AG04450 (cell line): ENCODE results near the gene MVD. TPM values are rescaled to one million over a fixed set of nuclear protein-coding genes. Genes with fewer than 3 reads are reported as not detected.

ENCODE experiments used
- CTCF ChIA-PET: fragments of 300-600, 350-600 bp; formaldehyde crosslinking; extraction: SDS; loops from one replicate; lab custom pipeline; 2022; ENCODE audit warnings: antibody characterized with exemption, inconsistent platforms; lab: Charles Lee
- POLR2A ChIA-PET: fragments of 350-600 bp; formaldehyde crosslinking; extraction: SDS; loops from one replicate; lab custom pipeline; 2021; ENCODE audit warnings: antibody characterized with exemption, inconsistent platforms; lab: Yijun Ruan, JAX
- DNase-seq: peaks from one replicate; pipeline ENCODE4 v3.0.0-alpha.2; 2011; ENCODE audit warnings: low read depth, low spot score
- H3K27ac ChIP-seq: one replicate; pipeline ENCODE4 v1.5.1; 2012; ENCODE audit warnings: low read depth, low read length, control low read depth
- H3K27me3 ChIP-seq: one replicate; pipeline ENCODE4 v1.6.0; 2012; ENCODE audit warnings: low read length; ENCODE audit not compliant: control insufficient read depth, insufficient read depth
- H3K4me3 ChIP-seq: 2 replicates; pipeline ENCODE4 v1.5.1; 2011; ENCODE audit warnings: mild to moderate bottlenecking, low read depth, low read length, control low read depth
- H3K9me3 ChIP-seq: 2 replicates; pipeline ENCODE4 v1.5.1; 2012; ENCODE audit warnings: low read length; ENCODE audit not compliant: control insufficient read depth, insufficient read depth
- polyA plus RNA-seq: library from polyadenylated mRNA; depleted of rRNA; stranded (reverse); fragments of >200 nt; gene quantifications from 2 replicates; pipeline ENCODE4 v1.2.3, GENCODE V29; 2011
- TF ChIP-seq, protein P1 (sequence below): IDR thresholded peaks from 2 replicates; pipeline ENCODE4 v1.5.1; 2011; ENCODE audit warnings: low read depth, low read length, control low read depth, inconsistent platforms

Gene MVD
- polyA plus RNA-seq, 1 experiment = 9.1 TPM

DNA sequence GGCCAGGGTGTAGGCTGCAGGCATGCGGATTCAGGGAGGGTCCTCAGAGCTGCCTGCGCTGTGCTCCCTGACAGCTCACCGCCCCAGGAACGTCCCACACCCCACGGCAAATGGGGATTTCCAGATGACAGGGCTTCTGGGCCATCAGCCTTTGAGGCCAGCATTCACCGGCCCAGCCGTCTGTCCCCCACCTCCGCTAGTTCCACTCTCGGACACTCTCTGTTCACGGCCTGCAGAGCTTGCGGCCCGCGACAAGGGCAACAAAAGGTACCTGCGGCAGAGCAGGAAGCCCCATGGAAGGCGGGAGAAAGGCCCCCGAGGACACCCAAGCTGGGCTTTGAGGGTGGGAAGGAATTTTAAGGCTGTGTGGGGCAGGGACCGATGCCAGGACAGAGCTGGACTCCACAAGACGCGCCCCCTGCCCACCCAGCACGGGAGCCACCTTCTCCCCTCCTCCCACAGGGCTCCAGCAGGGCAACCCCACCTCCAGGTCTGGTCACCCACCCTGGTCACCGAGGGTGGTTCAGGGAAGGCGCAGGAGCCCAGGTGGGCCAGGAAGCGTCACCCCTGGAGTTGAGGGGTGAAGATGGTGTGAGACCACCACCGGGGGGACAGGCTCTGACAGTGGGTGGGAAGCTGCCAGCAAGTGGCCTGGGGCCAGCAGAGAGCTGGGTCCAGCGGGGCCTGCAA, 6.5 kb downstream of the MVD start:
- no peak overlapping the region for H3K4me3 ChIP-seq
- TF ChIP-seq, protein P1, sequence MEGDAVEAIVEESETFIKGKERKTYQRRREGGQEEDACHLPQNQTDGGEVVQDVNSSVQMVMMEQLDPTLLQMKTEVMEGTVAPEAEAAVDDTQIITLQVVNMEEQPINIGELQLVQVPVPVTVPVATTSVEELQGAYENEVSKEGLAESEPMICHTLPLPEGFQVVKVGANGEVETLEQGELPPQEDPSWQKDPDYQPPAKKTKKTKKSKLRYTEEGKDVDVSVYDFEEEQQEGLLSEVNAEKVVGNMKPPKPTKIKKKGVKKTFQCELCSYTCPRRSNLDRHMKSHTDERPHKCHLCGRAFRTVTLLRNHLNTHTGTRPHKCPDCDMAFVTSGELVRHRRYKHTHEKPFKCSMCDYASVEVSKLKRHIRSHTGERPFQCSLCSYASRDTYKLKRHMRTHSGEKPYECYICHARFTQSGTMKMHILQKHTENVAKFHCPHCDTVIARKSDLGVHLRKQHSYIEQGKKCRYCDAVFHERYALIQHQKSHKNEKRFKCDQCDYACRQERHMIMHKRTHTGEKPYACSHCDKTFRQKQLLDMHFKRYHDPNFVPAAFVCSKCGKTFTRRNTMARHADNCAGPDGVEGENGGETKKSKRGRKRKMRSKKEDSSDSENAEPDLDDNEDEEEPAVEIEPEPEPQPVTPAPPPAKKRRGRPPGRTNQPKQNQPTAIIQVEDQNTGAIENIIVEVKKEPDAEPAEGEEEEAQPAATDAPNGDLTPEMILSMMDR = no peak
- H3K27ac ChIP-seq = no peak overlapping the region
- no peaks in the 10 kb centered on the region for H3K27me3 ChIP-seq
- no peaks in the 10 kb centered on the region; the same call in 1 of the 2 replicates for H3K9me3 ChIP-seq
- DNase-seq = no peak
- CTCF ChIA-PET = no interaction called here
- POLR2A ChIA-PET = no interaction called here

DNA sequence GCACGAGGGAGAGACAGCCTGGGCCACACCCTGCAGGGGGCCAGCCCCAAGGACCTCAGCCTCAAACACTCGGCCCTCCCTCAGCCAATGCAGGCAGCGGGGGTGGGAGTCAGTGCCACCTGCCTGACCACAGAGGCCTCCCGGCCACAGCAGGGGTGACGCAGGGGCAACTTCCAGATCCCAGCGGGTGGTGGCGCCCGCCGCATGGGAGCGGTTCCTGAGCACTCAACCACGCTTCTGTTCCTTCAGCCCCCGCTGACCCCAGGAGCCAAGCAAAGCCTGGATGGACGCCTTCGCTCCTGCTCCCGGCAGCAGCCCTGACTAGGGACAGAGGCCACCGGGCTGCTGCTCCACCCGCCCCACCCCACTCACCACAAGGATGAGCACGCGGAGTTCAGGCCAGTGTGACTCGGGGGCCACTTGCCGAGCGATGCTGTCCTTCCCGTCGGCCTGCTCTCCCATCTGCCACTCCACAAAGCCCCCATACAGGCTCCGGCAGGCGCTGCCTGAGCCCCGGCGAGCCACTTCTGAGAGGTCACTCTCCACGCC, 7.1 kb downstream of the MVD start:
- CTCF ChIA-PET = no interaction called here
- TF ChIP-seq, protein P1 = no peak
- Histone ChIP-seq H3K4me3 (no peak overlapping the region), H3K27me3 (no peaks in the 10 kb centered on the region), H3K9me3 (no peaks in the 10 kb centered on the region; the same call in 1 of the 2 replicates), H3K27ac (no peak overlapping the region)
- no peak for DNase-seq
- POLR2A ChIA-PET = no interaction called here

DNA sequence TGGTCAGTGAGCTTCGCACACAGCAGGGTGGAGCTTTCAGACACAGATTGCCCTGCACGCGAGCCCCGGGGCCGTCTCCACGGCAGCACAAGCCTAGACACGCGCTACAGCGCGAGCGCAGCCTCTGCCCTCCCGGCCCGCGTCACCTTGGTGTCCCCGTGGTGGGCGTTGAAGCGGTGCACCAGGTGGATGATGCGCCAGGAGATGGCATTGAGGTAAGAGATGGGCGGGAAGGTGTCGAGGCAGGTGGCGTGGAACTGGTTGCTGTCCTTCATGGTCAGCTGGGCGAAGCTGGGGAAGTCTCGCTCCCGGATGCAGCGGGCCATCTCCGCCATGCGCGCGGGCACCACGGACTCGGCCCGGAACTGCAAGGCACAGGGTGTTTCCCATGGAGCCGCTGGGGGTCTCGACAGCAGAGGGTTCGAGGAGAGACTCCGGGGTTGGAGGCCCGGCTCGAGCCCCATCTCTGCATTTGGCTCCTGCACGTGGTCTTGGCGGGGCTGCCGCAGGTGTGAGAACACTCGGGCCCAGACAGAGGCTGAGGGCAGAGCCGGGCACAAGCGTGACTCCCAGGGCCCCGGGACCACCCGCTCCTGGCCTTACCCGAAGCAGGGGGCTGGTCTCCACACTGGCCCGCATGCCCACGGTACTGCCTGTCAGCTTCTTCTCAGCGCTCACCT, 7.7 kb downstream of the MVD start:
- ChIA-PET CTCF (no interaction called here), POLR2A (no interaction called here)
- Histone ChIP-seq H3K9me3 (no peaks in the 10 kb centered on the region; the same call in 1 of the 2 replicates), H3K27ac (no peak overlapping the region), H3K27me3 (no peaks in the 10 kb centered on the region), H3K4me3 (no peak overlapping the region)
- no peak for DNase-seq
- TF ChIP-seq, protein P1 = no peak

DNA sequence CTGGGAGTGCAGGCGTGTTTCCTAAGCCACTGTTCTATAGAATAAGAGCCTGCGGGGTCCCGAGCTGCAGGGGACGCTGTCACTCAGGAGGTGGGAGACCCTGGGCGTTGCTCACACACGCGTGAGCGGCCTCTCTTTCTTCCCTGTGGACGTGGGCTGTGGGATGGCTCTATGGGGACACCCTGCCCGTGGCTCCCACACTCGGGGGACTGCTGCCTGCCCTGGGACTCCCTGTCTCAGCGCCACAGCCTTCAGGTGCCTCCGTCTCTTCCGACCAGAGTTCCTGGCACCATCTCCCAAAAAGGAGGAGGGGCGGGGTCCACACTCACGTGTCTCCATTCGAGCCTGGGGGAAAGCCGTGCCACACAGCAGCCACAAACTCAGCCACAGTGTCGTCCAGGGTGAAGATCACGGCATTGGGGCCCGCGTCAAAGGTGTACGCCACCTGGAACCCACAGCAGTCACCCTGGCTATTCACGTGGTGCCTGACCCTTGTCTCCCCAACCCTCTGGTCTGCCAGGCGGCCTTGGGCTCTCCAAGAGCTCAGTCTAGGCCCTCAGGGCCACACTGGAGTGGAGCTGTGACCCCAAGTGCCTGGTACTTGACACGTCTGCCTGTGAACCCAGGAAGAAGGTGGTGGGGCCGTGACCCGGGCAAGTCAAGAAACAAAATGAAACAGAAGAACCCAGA, 8.4 kb downstream of the MVD start:
- ChIA-PET CTCF (no interaction called here), POLR2A (no interaction called here)
- no peak for DNase-seq
- Histone ChIP-seq H3K9me3 (no peaks in the 10 kb centered on the region; the same call in 1 of the 2 replicates), H3K27me3 (no peaks in the 10 kb centered on the region), H3K4me3 (no peak overlapping the region), H3K27ac (no peak overlapping the region)
- TF ChIP-seq, protein P1 = no peak
